Activated CD4-positive, alpha-beta T cell treated with anti-CD3 and anti-CD28 coated beads, Interleukin-2, amount 10 ng/mL, durations not matched to agents 24 days and 14 days (primary cell): ENCODE results near the gene KCNIP2. TPM values are rescaled to one million over a fixed set of nuclear protein-coding genes. Genes with fewer than 3 reads are reported as not detected.

Experiments
- DNase-seq: peaks from one replicate; pipeline ENCODE4 v3.0.0; 2022
- H3K27ac Mint-ChIP-seq: one replicate; pipeline ENCODE4 v1.8.0; 2022; ENCODE audit warnings: mild to moderate bottlenecking, mixed read lengths
- H3K27me3 Mint-ChIP-seq: one replicate; pipeline ENCODE4 v1.8.0; 2022; ENCODE audit warnings: mixed read lengths
- H3K36me3 Mint-ChIP-seq: one replicate; pipeline ENCODE4 v1.8.0; 2022; ENCODE audit warnings: low read depth, mild to moderate bottlenecking, mixed read lengths
- H3K4me1 Mint-ChIP-seq: one replicate; pipeline ENCODE4 v1.8.0; 2021; ENCODE audit warnings: mixed read lengths
- H3K4me3 Mint-ChIP-seq: one replicate; pipeline ENCODE4 v1.8.0; 2022; ENCODE audit warnings: mild to moderate bottlenecking, moderate library complexity, mixed read lengths
- H3K9me3 Mint-ChIP-seq: one replicate; pipeline ENCODE4 v1.8.0; 2021; ENCODE audit warnings: mixed read lengths
- intact Hi-C: fragments of 100-400 bp; cut with micrococcal nuclease; formaldehyde crosslinking; loops from one replicate; pipeline ENCODE4 v1.15.1; 2023
- total RNA-seq: library from RNA; stranded (reverse); gene quantifications from 2 replicates; pipeline ENCODE4 v1.2.3, GENCODE V29; 2022

KCNIP2 gene
- total RNA-seq, 1 donor from 2014 or later, result 2.3 TPM

GRCh38 chr10:101874252-101874651 lies 30.7 kb upstream of the KCNIP2 start:
- no peak for DNase-seq
- no peak overlapping the region for H3K4me3 Mint-ChIP-seq
- peaks cover 6% of the 10 kb centered on the region for H3K36me3 Mint-ChIP-seq
- intact Hi-C loops, result no loop called here
- no peaks in the 10 kb centered on the region for H3K9me3 Mint-ChIP-seq
- H3K27ac Mint-ChIP-seq, result no peak overlapping the region
- peaks cover 11% of the 10 kb centered on the region for H3K4me1 Mint-ChIP-seq
- no peaks in the 10 kb centered on the region for H3K27me3 Mint-ChIP-seq

GRCh38 chr10:101867931-101868330 lies 24.3 kb upstream of the KCNIP2 start:
- H3K4me1 Mint-ChIP-seq, result no peaks in the 10 kb centered on the region
- intact Hi-C loops, result no loop called here
- no peaks in the 10 kb centered on the region for H3K27me3 Mint-ChIP-seq
- H3K27ac Mint-ChIP-seq, result no peak overlapping the region
- no peak overlapping the region for H3K4me3 Mint-ChIP-seq
- no peak for DNase-seq
- peaks cover 3% of the 10 kb centered on the region for H3K9me3 Mint-ChIP-seq
- peaks cover 12% of the 10 kb centered on the region for H3K36me3 Mint-ChIP-seq

GRCh38 chr10:101859530-101859929 lies 15.9 kb upstream of the KCNIP2 start:
- Mint-ChIP-seq H3K36me3 (peaks cover 23% of the 10 kb centered on the region), H3K27me3 (no peaks in the 10 kb centered on the region), H3K4me1 (peaks cover 21% of the 10 kb centered on the region), H3K27ac (no peak overlapping the region), H3K9me3 (peaks cover 14% of the 10 kb centered on the region), H3K4me3 (no peak overlapping the region)
- DNase-seq, result no peak
- intact Hi-C loops, result no loop called here

DNA sequence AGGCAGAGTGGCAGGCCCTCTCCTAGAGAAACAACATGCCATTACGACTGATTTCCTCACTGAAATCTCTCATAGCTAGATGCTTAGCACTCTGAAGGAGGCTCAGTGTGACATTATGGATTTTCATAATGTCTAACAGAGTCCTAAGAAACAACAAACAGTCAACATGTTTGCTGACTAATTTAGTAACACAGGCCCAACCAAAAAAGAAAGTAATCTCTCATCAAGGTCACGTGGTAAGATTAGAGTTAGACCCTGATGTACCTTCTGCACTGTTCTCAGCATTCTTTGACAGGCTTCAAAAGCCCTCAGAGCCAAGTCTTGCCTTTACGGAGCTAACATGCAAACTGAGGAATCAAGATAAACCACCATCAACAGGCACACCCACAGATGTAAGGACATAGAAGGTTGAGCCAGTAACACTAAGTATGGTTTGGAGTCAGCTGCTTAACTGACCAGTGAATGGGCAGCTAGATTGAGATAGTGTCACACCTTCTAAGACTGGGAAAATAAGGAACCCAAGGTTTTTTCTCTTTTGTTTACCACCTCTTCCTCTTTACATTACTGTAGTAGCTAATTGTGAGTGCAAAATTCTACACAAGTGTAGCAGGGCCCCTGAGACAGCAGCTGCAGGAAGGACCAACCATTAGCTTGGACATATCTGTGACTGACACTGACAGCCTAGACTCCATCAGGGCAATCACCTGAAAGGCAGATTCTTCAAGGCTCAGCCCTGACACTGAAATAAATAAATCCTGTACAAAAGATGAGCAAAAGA lies 15.3 kb upstream of the KCNIP2 start:
- no peaks in the 10 kb centered on the region for H3K27me3 Mint-ChIP-seq
- peaks cover 21% of the 10 kb centered on the region for H3K4me1 Mint-ChIP-seq
- peak overlapping the region; percentile 48 for H3K27ac Mint-ChIP-seq
- DNase-seq, result peak; percentile 65
- H3K9me3 Mint-ChIP-seq, result peaks cover 12% of the 10 kb centered on the region
- intact Hi-C loops, result no loop called here
- peak overlapping the region; percentile 3 for H3K4me3 Mint-ChIP-seq
- H3K36me3 Mint-ChIP-seq, result peaks cover 19% of the 10 kb centered on the region

- H3K36me3 Mint-ChIP-seq, result peaks cover 19% of the 10 kb centered on the region
- no peak overlapping the region for H3K4me3 Mint-ChIP-seq
- H3K27ac Mint-ChIP-seq, result peak overlapping the region; percentile 15
- H3K27me3 Mint-ChIP-seq, result no peaks in the 10 kb centered on the region
- intact Hi-C loops, result no loop called here
- no peak for DNase-seq
- peaks cover 12% of the 10 kb centered on the region for H3K9me3 Mint-ChIP-seq
- peaks cover 21% of the 10 kb centered on the region for H3K4me1 Mint-ChIP-seq
These were observed 14.3 kb upstream of the KCNIP2 start for GRCh38 chr10:101857802-101858476.

GRCh38 chr10:101856626-101857025 lies 13.0 kb upstream of the KCNIP2 start:
- H3K27me3 Mint-ChIP-seq, result no peaks in the 10 kb centered on the region
- H3K27ac Mint-ChIP-seq, result no peak overlapping the region
- peaks cover 12% of the 10 kb centered on the region for H3K9me3 Mint-ChIP-seq
- no peak for DNase-seq
- peaks cover 17% of the 10 kb centered on the region for H3K36me3 Mint-ChIP-seq
- peaks cover 21% of the 10 kb centered on the region for H3K4me1 Mint-ChIP-seq
- no peak overlapping the region for H3K4me3 Mint-ChIP-seq
- intact Hi-C loops, result no loop called here

DNA sequence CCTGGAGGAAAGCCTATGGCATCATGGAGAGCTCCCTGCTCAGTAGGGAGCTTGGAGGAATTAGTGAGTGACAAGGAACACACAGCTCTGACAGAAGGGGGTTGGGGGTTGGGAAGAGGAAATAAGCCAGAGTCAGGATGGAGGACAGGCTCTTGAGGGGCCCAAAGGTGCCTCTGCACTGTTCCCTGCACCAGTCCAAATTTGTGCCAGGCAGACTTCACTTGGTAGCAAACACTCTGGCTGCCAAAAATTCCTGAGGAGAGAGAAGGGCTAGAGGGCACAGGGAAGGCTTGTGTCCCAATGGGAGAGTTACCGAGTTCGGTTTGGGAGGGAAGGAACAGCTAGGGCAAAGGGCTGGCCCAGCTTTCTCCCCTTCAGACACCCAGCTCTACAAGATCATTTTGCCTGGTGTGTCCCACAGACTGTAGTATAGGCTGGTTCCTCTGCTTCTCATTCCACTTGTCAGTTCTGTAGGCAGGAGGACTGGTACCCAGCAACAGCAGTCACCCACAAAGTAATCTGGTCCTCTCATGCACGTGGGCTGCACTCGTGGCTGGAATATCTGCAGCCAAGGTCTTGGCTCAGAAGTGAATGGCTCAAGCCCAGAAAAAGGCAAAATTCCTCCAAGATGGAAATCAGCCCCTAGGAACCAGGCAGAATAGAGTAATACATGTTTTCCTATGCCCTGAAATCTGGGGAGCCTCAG lies 8.0 kb upstream of the KCNIP2 start:
- H3K4me3 Mint-ChIP-seq, result no peak overlapping the region
- intact Hi-C loops, result no loop called here
- DNase-seq, result no peak
- peaks cover 6% of the 10 kb centered on the region for H3K36me3 Mint-ChIP-seq
- no peaks in the 10 kb centered on the region for H3K9me3 Mint-ChIP-seq
- no peak overlapping the region for H3K27ac Mint-ChIP-seq
- H3K27me3 Mint-ChIP-seq, result no peaks in the 10 kb centered on the region
- no peaks in the 10 kb centered on the region for H3K4me1 Mint-ChIP-seq

GRCh38 chr10:101850749-101851148 lies 7.1 kb upstream of the KCNIP2 start:
- Mint-ChIP-seq H3K4me1 (no peaks in the 10 kb centered on the region), H3K36me3 (peaks cover 6% of the 10 kb centered on the region), H3K27ac (no peak overlapping the region)

GRCh38 chr10:101848894-101849351 lies 5.3 kb upstream of the KCNIP2 start:
- no peak overlapping the region for H3K27ac Mint-ChIP-seq
- no peak overlapping the region for H3K4me3 Mint-ChIP-seq
- H3K4me1 Mint-ChIP-seq, result peaks cover 6% of the 10 kb centered on the region
- DNase-seq, result no peak
- H3K9me3 Mint-ChIP-seq, result no peaks in the 10 kb centered on the region
- peaks cover 5% of the 10 kb centered on the region for H3K27me3 Mint-ChIP-seq
- intact Hi-C loops, result no loop called here
- H3K36me3 Mint-ChIP-seq, result peaks cover 6% of the 10 kb centered on the region

More at GRCh38 chr10:101850749-101851148, 7.1 kb upstream of the KCNIP2 start:
- intact Hi-C loops, result no loop called here
- no peak for DNase-seq
- Mint-ChIP-seq H3K4me3 (no peak overlapping the region), H3K27me3 (no peaks in the 10 kb centered on the region), H3K9me3 (no peaks in the 10 kb centered on the region)

DNA sequence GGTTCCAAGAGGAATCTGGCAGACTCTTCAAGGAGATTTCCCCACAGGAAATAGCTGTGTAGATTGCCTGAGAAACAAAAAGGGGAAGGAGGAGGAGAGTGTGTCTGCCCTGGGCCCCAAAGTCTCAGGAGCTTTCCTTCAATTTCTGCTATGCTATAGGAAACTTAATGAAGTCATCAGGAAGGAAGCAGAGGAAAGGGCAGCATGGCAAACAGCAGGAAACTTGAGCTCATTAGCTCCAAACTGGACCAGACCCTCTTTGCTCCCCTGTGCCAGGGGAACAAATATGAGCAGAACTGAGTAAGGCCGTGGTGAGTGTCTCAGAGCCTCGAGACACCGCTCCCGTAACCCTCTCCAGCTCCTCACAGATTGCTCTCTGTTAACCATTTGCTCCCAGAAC lies 4.8 kb upstream of the KCNIP2 start:
- Mint-ChIP-seq H3K9me3 (no peaks in the 10 kb centered on the region), H3K27ac (no peak overlapping the region), H3K27me3 (peaks cover 5% of the 10 kb centered on the region), H3K4me1 (peaks cover 7% of the 10 kb centered on the region), H3K36me3 (peaks cover 6% of the 10 kb centered on the region), H3K4me3 (no peak overlapping the region)
- DNase-seq, result no peak
- intact Hi-C loops, result no loop called here

DNA sequence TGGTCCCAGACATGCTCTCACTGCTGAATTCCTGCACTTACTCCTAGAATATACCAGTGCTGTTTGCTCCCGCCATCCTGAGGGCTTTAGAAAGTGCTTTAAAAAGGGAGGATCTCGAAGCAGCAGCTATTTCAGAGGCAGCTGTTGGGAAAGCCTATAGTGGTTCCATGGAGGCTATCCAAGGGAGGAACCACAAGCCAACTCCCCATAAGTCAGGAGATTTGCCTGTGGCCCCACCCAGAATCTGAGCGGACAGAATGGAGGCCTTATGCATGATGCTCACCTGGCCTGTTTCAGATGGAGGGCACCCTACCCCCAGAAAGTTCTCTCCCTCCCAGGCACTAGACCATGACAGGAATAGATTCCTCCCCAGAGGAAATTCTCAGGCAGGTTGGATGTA lies 2.3 kb upstream of the KCNIP2 start:
- Mint-ChIP-seq H3K4me3 (no peak overlapping the region), H3K27ac (no peak overlapping the region), H3K27me3 (peaks cover 10% of the 10 kb centered on the region), H3K36me3 (peaks cover 6% of the 10 kb centered on the region), H3K9me3 (no peaks in the 10 kb centered on the region), H3K4me1 (peaks cover 26% of the 10 kb centered on the region)
- no peak for DNase-seq
- intact Hi-C loops, result no loop called here

- intact Hi-C loops, result loop anchor here (2.0 to 5.0 kb wide), 2 partner anchors 231 to 270 kb away; no protein-coding TSS in a partner anchor
- no peak for DNase-seq
- peaks cover 2% of the 10 kb centered on the region for H3K36me3 Mint-ChIP-seq
- peaks cover 10% of the 10 kb centered on the region for H3K27me3 Mint-ChIP-seq
- no peak overlapping the region for H3K27ac Mint-ChIP-seq
- no peak overlapping the region for H3K4me3 Mint-ChIP-seq
- peaks cover 38% of the 10 kb centered on the region for H3K4me1 Mint-ChIP-seq
- H3K9me3 Mint-ChIP-seq, result no peaks in the 10 kb centered on the region
These were observed 1.8 kb downstream of the KCNIP2 start for GRCh38 chr10:101841826-101842225.

- peak overlapping the region; percentile 62 for H3K27ac Mint-ChIP-seq
- DNase-seq, result peak; percentile 94
- intact Hi-C loops, result loop anchor here (1.0 to 5.0 kb wide), 4 partner anchors 48 to 271 kb away; no protein-coding TSS in a partner anchor
- H3K4me1 Mint-ChIP-seq, result peaks cover 38% of the 10 kb centered on the region
- H3K9me3 Mint-ChIP-seq, result no peaks in the 10 kb centered on the region
- H3K4me3 Mint-ChIP-seq, result peak overlapping the region; percentile 86
- peaks cover 10% of the 10 kb centered on the region for H3K27me3 Mint-ChIP-seq
- peaks cover 2% of the 10 kb centered on the region for H3K36me3 Mint-ChIP-seq
These were observed 2.7 kb downstream of the KCNIP2 start for GRCh38 chr10:101840741-101841453.
